Activated CD8-positive, alpha-beta memory T cell treated with anti-CD3 and anti-CD28 coated beads for 1 hour (primary cell): ENCODE data around the gene SLC24A3.

ENCODE experiments used
- DNase-seq, 2 donors: peaks; one replicate each; pipeline ENCODE4 v3.0.0-alpha.2; 2020; ENCODE audit warnings: low read depth in 1 of 2; ENCODE audit errors: extremely low read depth in 1 of 2

SLC24A3 gene

DNA sequence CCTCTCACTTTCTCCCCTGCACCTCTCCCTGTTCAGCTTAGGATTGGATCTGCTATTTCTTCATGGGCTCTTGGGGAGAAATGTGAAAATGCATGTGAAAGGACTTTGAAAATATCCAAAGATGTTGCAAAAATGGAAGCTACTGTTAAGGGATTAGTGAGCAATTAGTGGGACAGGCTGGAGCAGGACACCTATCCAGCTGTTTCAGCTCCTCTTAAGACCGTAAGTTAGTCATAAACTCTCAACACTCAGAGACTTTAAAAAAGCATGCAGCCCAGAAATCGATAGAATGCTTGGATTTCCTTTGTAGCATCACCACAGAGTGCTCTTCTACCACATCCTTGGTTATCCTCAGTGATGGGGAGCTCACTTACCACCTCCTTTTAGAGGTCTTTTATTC, 88.7 kb downstream of the SLC24A3 start:
- no peak for DNase-seq

DNA sequence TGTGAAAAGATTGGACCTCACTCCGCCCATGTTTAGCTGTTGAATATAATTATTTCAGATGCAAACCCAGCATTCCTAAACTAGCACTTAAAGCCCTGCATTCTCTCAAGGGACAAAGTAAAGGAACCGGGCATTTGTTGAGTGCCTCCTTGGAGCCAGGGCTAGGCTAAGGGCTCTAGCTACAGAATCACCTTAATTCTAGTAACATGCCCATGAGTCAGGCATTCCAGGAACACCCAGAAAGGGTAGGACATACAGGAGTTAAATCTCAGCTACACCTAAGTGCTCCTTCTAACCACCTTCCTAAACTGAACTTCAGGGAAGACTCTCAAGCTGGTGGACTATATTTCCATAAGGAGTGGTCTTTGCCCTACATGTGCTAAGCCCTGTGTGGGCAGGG, 89.4 kb downstream of the SLC24A3 start:
- no peak for DNase-seq

DNA sequence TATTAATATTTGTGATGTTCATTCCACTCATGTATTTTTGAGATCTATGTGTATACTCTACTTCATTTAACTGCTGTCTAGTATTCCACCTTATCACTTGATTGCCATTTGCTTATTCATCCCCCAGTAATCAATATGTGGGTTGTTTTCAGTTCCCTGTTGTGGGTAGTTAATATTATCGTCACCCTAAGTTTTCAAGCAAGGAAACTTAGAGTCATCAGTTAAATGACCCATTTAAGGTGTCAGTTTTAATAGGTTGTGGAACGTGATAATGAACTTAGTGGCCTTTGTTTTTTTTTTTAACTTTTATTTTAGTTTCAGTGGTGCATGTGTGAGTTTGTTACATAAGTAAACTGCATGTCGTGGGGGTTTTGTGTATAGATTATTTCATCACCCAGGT, 90.3 kb downstream of the SLC24A3 start:
- no peak for DNase-seq

GRCh38 chr20:19304389-19304788, 91.9 kb downstream of the SLC24A3 start:
- DNase-seq: no peak

- no peak for DNase-seq
Observed at GRCh38 chr20:19304886-19305415, 92.5 kb downstream of the SLC24A3 start.

GRCh38 chr20:19308146-19308545, 95.7 kb downstream of the SLC24A3 start:
- no peak for DNase-seq

DNA sequence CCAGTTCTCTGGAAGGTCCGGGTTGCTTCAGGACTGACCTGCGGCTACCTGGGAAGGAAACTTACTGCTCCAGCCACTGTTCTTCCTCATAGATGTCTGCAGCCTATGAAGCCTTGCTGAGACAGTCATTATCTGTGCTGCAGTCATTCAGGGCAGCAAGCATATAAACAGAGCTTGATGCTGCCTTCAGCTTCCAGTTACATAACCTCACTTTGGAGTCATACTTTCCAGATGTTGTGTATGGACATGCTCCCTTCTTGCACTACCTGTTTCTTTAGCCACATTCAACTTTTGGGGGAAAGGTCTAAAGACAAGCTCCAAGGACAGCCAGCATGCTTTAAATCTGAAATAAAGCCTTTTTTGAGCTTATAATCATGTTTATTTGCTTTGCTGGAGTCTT, 98.1 kb downstream of the SLC24A3 start:
- no peak for DNase-seq

GRCh38 chr20:19313342-19314069, 101.1 kb downstream of the SLC24A3 start:
- no peak for DNase-seq

GRCh38 chr20:19314621-19315020, 102.2 kb downstream of the SLC24A3 start:
- DNase-seq: no peak

DNA sequence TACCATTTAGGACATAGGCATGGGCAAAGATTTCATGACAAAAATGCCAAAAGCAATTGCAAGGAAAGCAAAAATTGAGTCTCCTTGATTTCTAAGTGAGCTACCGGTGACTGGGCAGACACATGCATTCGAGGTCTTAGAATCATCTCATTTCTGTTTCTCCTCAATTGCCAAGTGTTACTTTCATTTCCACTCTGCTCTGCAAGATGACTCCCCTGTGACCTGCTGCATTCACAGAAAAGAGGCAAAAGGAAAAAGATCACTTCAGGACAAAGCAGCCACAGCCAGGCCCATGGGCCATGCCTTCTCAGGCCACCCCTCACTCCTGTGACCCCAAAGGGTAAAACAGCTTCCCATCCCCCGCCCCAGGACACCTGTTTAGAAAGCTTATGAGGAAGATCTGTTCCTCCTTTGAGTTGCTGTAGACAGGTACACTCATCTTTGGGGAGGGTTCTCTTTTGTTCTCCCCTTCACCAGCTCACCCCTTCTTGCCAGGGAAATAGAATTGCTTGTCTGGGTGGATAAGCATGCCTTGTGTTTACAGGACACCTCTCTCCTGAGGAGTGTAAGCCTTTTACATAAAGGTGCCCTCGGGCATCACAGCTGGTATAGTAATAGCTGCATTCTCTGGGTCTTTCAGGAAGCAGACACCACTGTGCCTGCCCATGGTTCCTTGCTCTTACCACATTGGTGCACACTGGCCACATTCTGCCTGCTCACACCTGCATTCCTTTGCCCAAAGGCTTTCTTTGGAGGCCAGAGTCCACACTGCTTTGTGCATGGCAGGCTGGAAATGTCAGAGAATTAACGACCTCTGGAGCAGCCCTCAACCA, 105.0 kb downstream of the SLC24A3 start:
- no peak for DNase-seq

DNA sequence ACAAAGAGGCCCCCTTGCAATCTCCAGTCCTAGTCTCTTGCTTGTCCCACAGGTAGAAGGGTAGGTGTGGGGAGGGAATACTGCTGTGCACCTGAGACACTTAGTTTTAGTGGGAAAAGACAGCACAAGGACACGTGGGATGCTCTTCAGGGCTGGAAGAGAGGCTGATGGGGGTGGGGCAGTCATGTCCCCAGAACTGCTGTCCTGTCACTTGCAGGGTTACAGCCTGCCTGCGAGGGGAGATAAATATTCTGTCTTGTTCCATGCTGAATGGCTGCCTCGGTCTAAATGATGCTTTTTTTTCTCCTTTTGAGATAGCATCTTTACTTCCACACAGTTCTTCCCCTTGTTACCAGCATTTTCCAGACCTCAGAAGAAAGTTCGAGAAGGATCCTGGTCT, 106.2 kb downstream of the SLC24A3 start:
- no peak for DNase-seq

DNA sequence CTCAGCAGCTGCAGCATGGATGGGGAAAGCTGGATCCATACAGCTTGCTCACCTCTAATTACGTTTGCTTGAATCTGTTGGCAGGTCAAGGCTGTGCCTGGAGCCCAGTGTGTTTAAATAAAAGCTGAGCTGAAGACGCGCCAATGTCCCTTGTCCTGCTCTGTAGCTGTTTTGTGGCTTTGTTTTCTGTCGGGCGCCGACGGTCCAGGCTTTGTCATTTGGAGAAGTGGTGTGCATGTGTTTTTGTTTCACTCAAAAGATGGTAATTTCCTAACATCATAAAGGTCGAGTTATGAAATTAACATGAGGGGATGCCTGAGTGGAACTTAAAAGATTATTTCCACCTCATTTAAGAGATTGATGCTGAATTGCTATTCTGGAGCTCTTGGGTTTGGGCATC, 107.6 kb downstream of the SLC24A3 start:
- no peak for DNase-seq

DNA sequence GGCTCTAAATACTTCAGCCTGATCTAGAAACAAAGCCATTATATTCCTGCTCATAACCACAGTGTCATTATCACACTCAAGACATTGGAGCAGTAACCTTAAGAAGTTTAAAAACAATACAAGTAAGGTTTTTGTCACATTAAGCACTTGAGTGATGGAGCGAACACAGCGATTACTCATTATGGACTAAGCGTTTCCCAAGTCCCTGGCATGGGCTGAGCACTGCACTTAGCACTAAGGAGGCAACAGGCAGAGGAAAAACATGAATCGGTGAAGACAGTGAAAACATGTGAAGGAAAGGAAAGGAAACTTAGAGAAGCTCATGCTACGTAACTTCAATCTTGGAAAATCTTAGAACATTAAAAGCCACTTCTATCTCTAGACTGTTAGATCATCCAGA, 108.7 kb downstream of the SLC24A3 start:
- no peak for DNase-seq

DNA sequence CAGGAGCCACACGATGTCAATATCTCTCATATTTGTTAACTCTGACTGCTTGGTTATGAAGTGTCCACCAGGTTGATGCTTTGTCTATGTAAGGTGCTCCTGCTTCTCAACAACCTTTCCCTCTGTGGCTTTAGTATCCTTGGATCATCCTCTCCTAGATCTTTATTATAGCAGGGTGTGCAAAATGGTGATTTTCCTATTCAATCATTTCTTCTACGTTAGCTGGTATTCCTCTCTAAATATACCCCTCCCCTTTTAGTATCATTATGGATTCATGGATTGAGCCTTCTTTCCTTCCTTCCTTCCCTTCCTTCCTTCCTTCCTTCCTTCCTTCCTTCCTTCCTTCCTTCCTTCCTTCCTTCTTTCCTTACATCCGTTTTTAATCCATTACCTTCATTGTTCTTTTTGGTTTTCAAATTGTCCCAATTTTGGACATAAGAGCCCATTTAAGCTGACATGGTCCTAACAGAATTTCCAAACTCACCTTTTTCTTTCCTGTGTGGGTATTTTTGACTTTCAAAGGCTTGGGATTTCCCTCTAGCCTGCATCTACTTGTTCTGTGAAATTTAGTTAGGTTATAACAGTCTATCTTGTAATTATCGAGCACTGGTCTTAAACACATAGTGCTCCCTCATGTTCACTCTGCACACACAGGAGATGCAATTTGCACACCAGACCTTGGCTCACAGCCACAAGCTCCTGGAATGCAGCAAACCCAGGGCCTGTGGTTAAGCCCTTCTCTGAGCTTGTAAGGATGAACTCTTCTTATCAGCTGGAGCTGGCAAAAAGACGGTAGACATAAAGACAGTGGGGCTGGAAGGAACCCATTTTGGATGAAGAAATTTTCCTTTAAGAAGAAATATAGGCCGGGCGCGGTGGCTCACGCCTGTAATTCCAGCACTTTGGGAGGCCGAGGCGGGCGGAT, 109.9 kb downstream of the SLC24A3 start:
- DNase-seq: no peak

DNA sequence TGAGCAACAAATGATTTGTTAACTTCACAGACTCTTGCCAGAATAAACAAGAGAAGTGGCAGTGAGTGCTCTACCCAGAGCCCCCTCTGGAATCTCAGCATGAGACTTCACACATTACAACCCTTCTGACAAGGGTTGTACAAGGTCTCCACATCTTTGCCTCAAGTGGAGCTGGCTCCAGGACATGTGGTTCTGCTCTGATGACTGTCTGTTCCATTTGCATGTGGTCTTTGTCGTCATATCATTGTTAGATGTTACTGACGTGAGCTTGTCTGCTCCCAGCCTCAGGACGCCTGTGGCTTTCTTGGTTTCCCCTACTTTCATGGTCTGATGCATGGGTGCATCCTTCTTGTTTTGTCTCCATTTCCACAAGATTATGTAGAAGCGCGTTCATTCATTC, 115.0 kb downstream of the SLC24A3 start:
- DNase-seq: no peak

GRCh38 chr20:19328676-19329075, 116.2 kb downstream of the SLC24A3 start:
- DNase-seq: no peak

DNA sequence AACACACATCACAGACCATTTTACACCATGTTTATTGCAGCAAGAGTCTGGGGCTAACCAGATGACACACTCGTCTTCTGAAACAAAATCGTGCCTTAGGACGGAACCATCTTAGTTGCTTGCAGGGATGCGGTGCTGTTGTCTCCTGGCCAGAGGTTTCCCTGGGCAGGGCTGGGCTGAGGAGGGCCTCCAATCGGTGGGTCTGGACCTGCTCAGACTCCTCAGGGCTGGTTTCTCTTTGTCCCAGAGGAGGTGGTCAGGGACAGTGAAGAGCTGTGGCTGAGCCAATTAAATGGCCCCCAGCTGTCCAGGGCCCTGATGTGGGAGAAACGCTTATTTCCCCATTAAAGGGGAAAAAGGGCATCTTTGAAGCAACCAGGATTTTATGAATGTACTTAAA, 117.6 kb downstream of the SLC24A3 start:
- DNase-seq: no peak

- no peak for DNase-seq
Observed at GRCh38 chr20:19330731-19331130, 118.3 kb downstream of the SLC24A3 start.

DNA sequence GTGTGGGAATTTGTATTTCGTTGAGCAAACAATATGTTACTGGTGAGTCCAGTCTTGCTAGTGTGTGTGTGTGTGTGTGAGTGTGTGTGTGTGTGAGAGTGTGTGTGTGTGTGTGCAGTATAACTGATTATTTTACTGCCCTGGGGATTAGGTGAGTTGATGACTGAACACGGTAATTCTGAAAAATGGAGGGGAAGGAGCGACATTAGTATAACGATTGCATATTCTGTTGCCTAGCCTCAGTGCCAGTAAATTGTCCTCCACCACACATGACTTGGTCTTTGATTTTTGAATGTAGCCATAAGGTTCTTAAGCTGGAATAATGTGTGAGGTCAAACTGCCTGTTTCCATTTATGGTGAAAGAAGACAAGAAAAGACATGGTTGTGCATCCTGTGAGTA, 121.1 kb downstream of the SLC24A3 start:
- no peak for DNase-seq

- no peak for DNase-seq
Observed at GRCh38 chr20:19335341-19335740, 122.9 kb downstream of the SLC24A3 start.

DNA sequence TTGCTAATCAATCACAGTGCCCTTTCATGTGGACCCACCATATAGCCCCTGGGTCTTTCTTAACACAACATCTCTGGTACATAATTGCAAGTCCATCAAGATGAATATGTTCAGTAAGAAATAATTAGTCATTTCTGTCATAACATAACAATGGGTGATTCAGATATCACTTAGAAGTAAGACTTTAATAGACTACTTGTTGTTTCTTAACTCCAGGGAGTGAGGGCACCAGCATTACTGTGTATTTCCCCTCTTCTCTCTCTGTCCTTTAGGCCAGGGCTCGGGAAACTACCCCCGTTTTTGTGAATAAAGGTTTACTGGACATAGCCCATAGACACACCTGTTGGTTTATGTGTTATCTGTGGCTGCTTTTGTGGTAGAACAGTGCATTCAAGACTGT, 123.5 kb downstream of the SLC24A3 start:
- no peak for DNase-seq
